IMR-90 (cell line): Measurements from ENCODE around the gene ARHGEF1. TPM values are rescaled to one million over a fixed set of nuclear protein-coding genes. Genes with fewer than 3 reads are reported as not detected.

Experiments
- ATAC-seq: fragments of 200-7000 bp; cut with Tn5 transposase; 2 replicates; pipeline ENCODE4 v1.9.1; 2020; ENCODE audit warnings: low read depth, mild to moderate bottlenecking, moderate library complexity
- BruUV-seq: library from RNA; stranded (reverse); fragments of 400-500 nt; replicated peaks from 2 replicates; lab custom pipeline; 2021; lab: Mats Ljungman, UMichigan
- CTCF ChIA-PET: fragments of 300-600 bp; formaldehyde crosslinking; extraction: SDS; loops from one replicate; lab custom pipeline; 2021; ENCODE audit warnings: antibody characterized with exemption; lab: Yijun Ruan, JAX
- POLR2A ChIA-PET: fragments of 300-600 bp; sonication (Branson Sonifier 250); formaldehyde crosslinking; loops from one replicate; lab custom pipeline; 2022; ENCODE audit warnings: antibody characterized with exemption; ENCODE audit not compliant: unreplicated experiment; lab: Charles Lee
- DNase-seq: peaks from one replicate; pipeline ENCODE4 v3.0.0; 2013
- H2AFZ ChIP-seq: replicated peaks from 2 replicates; pipeline ENCODE3; 2013; ENCODE audit warnings: low read length, mild to moderate bottlenecking; ENCODE audit not compliant: poor library complexity
- H2AK5ac ChIP-seq: 2 replicates; pipeline ENCODE4 v1.6.1; 2013; ENCODE audit warnings: low read depth, low read length, inconsistent platforms
- H2AK9ac ChIP-seq: replicated peaks from 2 replicates; pipeline ENCODE3; 2013; ENCODE audit warnings: mild to moderate bottlenecking, low read depth, low read length, moderate library complexity; ENCODE audit not compliant: poor library complexity
- H2BK120ac ChIP-seq: 2 replicates; pipeline ENCODE4 v1.6.1; 2013; ENCODE audit warnings: low read depth, low read length, inconsistent platforms
- H2BK15ac ChIP-seq: 3 replicates; pipeline ENCODE4 v1.6.1; 2013; ENCODE audit warnings: low read depth, low read length, inconsistent platforms
- H2BK20ac ChIP-seq: 2 replicates; pipeline ENCODE4 v1.6.1; 2013; ENCODE audit warnings: low read depth, mild to moderate bottlenecking, inconsistent platforms, low read length, moderate library complexity
- H2BK5ac ChIP-seq: 2 replicates; pipeline ENCODE4 v1.6.1; 2013; ENCODE audit warnings: mild to moderate bottlenecking, low read depth, low read length, inconsistent platforms; ENCODE audit not compliant: poor library complexity, severe bottlenecking
- H3K14ac ChIP-seq: replicated peaks from 2 replicates; pipeline ENCODE4 v1.6.1; 2013; ENCODE audit warnings: low read depth, low read length, inconsistent platforms
- H3K18ac ChIP-seq: 2 replicates; pipeline ENCODE4 v1.6.1; 2013; ENCODE audit warnings: low read depth, low read length, control low read depth
- H3K23ac ChIP-seq: 2 replicates; pipeline ENCODE4 v1.6.1; 2013; ENCODE audit warnings: low read depth, low read length, inconsistent platforms
- H3K27ac ChIP-seq: 2 replicates; pipeline ENCODE4 v1.5.1; 2013; ENCODE audit warnings: mild to moderate bottlenecking, control low read depth, low read length; ENCODE audit not compliant: insufficient read depth
- H3K27me3 ChIP-seq: 2 replicates; pipeline ENCODE4 v1.6.1; 2013; ENCODE audit warnings: low read length; ENCODE audit not compliant: control insufficient read depth, insufficient read depth
- H3K36me3 ChIP-seq: 2 replicates; pipeline ENCODE4 v1.6.1; 2013; ENCODE audit warnings: low read length, mixed read lengths; ENCODE audit not compliant: control insufficient read depth, insufficient read depth
- H3K4ac ChIP-seq: 2 replicates; pipeline ENCODE4 v1.6.1; 2013; ENCODE audit warnings: low read depth, low read length, inconsistent platforms
- H3K4me1 ChIP-seq: 2 replicates; pipeline ENCODE4 v1.6.1; 2013; ENCODE audit warnings: low read length, mixed read lengths; ENCODE audit not compliant: control insufficient read depth, insufficient read depth
- H3K4me2 ChIP-seq: 2 replicates; pipeline ENCODE4 v1.6.1; 2013; ENCODE audit warnings: low read depth, mild to moderate bottlenecking, control low read depth, low read length, moderate library complexity
- H3K4me3 ChIP-seq: 2 replicates; pipeline ENCODE4 v1.5.1; 2013; ENCODE audit warnings: low read depth, mild to moderate bottlenecking, control low read depth, low read length, moderate library complexity; ENCODE audit not compliant: insufficient read depth
- H3K56ac ChIP-seq: 2 replicates; pipeline ENCODE4 v1.6.1; 2013; ENCODE audit warnings: low read length, inconsistent platforms; ENCODE audit not compliant: insufficient read depth; ENCODE audit errors: extremely low read depth
- H3K79me1 ChIP-seq, 2 experiments: 2 replicates each; pipeline ENCODE4 v1.6.1; 2013; ENCODE audit warnings: low read length in 2 of 2, inconsistent platforms in 1 of 2, low read depth in 1 of 2
- H3K9ac ChIP-seq: 2 replicates; pipeline ENCODE4 v1.6.1; 2013; ENCODE audit warnings: low read depth, low read length, control low read depth
- H3K9me1 ChIP-seq: 2 replicates; pipeline ENCODE4 v1.6.1; 2013; ENCODE audit warnings: low read length, inconsistent platforms; ENCODE audit not compliant: insufficient read depth
- H3K9me3 ChIP-seq: 2 replicates; pipeline ENCODE4 v1.6.1; 2013; ENCODE audit warnings: low read length; ENCODE audit not compliant: control insufficient read depth, insufficient read depth
- H4K20me1 ChIP-seq: 2 replicates; pipeline ENCODE4 v1.6.1; 2013; ENCODE audit warnings: low read length, inconsistent platforms; ENCODE audit not compliant: insufficient read depth
- H4K5ac ChIP-seq: 2 replicates; pipeline ENCODE4 v1.6.1; 2013; ENCODE audit warnings: mild to moderate bottlenecking, low read depth, low read length, control low read depth
- H4K8ac ChIP-seq, 2 experiments: 2 replicates each; pipeline ENCODE4 v1.6.1; 2013; ENCODE audit warnings: low read depth in 2 of 2, low read length in 2 of 2, control low read depth in 1 of 2, inconsistent platforms in 1 of 2
- H4K91ac ChIP-seq: 2 replicates; pipeline ENCODE4 v1.6.1; 2013; ENCODE audit warnings: low read depth, low read length, inconsistent platforms; ENCODE audit not compliant: insufficient read depth
- BHLHE40 ChIP-seq: fragments of 150-350 bp; IDR thresholded peaks from 2 replicates; pipeline ENCODE4 v1.6.1; 2016; ENCODE audit warnings: mild to moderate bottlenecking, low read depth, low read length
- CEBPB ChIP-seq: IDR thresholded peaks from 2 replicates; pipeline ENCODE4 v1.6.1; 2012; ENCODE audit warnings: low read depth, low read length, improper control_type of control experiment
- CHD1 ChIP-seq: IDR thresholded peaks from 2 replicates; pipeline ENCODE4 v1.6.1; 2012; ENCODE audit warnings: low read depth, low read length, improper control_type of control experiment
- MAFK ChIP-seq: IDR thresholded peaks from 2 replicates; pipeline ENCODE4 v1.6.1; 2012; ENCODE audit warnings: low read depth, low read length, improper control_type of control experiment
- RAD21 ChIP-seq: IDR thresholded peaks from 2 replicates; pipeline ENCODE4 v1.6.1; 2012; ENCODE audit warnings: low read length, improper control_type of control experiment
- RCOR1 ChIP-seq: IDR thresholded peaks from 2 replicates; pipeline ENCODE4 v1.6.1; 2012; ENCODE audit warnings: mild to moderate bottlenecking, low read length, improper control_type of control experiment; ENCODE audit not compliant: insufficient replicate concordance
- RFX5 ChIP-seq: IDR thresholded peaks from 2 replicates; pipeline ENCODE4 v1.8.0; 2012; ENCODE audit warnings: low read depth, mild to moderate bottlenecking, low read length, moderate library complexity
- SMC3 ChIP-seq: fragments of 150-350 bp; IDR thresholded peaks from 2 replicates; pipeline ENCODE4 v1.6.1; 2016; ENCODE audit warnings: low read depth, mild to moderate bottlenecking, antibody characterized with exemption, low read length, moderate library complexity
- WGBS, 2 experiments: methylation state at CpG; one replicate each; pipeline versions ENCODE4 v1.1.5 to v1.1.7; 2013; ENCODE audit warnings: missing lambda C conversion rate in 2 of 2; ENCODE audit not compliant: insufficient read length in 1 of 2; ENCODE audit errors: extremely low coverage in 2 of 2; 5-methylcytosine and 5-hydroxymethylcytosine counted together
- dilution Hi-C: fragments of 300-500 bp; cut with HindIII; formaldehyde crosslinking; loops from one replicate; pipeline ENCODE4 v1.14.3; 2018; ENCODE audit warnings: low sequenced_read_pairs; ENCODE audit not compliant: unreplicated experiment
- in situ Hi-C: fragments of 300-500 bp; cut with MboI; formaldehyde crosslinking; loops from 3 replicates; pipeline ENCODE4 v1.14.3; 2019; ENCODE audit warnings: low sequenced_read_pairs, inconsistent platforms, mixed read lengths
- intact Hi-C: fragments of 100-400 bp; cut with micrococcal nuclease; formaldehyde crosslinking; loops from 2 replicates; pipeline ENCODE4 v1.10.0; 2022
- polyA plus RNA-seq, 3 experiments: library from polyadenylated mRNA; depleted of rRNA; stranded (reverse); fragments of >200 nt; gene quantifications; 2 replicates each; pipeline ENCODE4 v1.2.3, GENCODE V29; 2012; ENCODE audit warnings: low replicate concordance in 1 of 3
- total RNA-seq: library from RNA; depleted of rRNA; stranded (reverse); fragments of >200 nt; gene quantifications from 2 replicates; pipeline ENCODE4 v1.2.3, GENCODE V29; 2012
- TF ChIP-seq, protein P1 (sequence below): fragments of 150-350 bp; IDR thresholded peaks from 2 replicates; pipeline ENCODE4 v1.6.1; 2016; ENCODE audit warnings: low read depth, mild to moderate bottlenecking, low read length, moderate library complexity, borderline replicate concordance

ARHGEF1 gene
- total and polyA plus RNA-seq, 2 of the 4 experiments (the other 2 are of a cell fraction), result 11.5 to 47.1 TPM

DNA sequence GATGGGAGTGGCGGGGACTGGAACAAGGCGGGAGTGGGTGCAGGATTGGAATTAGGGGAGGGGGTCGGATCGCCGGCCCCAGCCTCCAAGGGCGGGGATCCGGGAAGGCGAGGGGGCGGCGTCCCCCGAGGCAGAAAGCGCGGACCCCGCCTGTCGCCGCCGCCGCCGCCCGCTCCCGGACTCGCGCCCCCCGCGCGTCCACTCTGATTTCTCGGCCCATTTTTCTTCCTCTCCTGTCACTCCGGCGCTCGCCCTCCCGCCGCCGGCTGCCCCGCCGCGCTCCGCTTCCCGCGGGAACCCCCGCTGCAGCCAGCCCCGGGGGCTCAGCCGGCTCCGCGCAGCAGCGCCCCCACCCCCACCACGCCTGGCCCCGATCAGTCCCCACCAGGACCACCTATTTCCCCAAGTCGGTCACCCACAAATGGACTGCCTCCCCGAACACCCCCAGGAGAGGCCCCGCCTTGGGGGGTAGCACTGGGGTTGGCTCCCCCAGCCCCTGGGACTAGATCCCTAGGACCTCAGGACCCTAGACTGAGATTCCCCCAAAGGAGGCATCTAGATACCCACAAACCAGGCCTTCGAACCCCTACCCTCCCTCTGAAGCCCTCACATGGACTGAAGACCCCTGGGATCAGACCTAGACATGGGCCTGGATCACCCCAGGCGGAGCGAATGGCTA, 57.9 kb downstream of the ARHGEF1 start:
- in situ Hi-C loops (no loop called here), dilution Hi-C loops (no loop called here), intact Hi-C loops (no loop called here)
- peaks cover 14% of the 10 kb centered on the region for H3K27me3 ChIP-seq
- peak overlapping the region; percentile 62 for H3K4me3 ChIP-seq
- H3K56ac ChIP-seq, result no peak overlapping the region
- H3K18ac ChIP-seq, result no peak overlapping the region; the same call in 1 of the 2 replicates
- peak overlapping the region; percentile 78 to 92; a peak in 3 of 4 replicates for H4K8ac ChIP-seq
- WGBS, 2 experiments, result 8% methylated on average over 30 of the region's 53 CpGs; no CpG with 5 or more reads in 1 of the 2 experiments
- H4K91ac ChIP-seq, result peak overlapping the region; percentile 44; the same call in 1 of the 2 replicates
- peak overlapping the region; percentile 93 for H2AFZ ChIP-seq
- H3K27ac ChIP-seq, result peak overlapping the region; percentile 43; the same call in 1 of the 2 replicates
- TF ChIP-seq BHLHE40 (no peak), RCOR1 (no peak), RAD21 (no peak), CEBPB (no peak), MAFK (no peak), RFX5 (no peak), SMC3 (no peak), CHD1 (no peak)
- TF ChIP-seq, protein P1, sequence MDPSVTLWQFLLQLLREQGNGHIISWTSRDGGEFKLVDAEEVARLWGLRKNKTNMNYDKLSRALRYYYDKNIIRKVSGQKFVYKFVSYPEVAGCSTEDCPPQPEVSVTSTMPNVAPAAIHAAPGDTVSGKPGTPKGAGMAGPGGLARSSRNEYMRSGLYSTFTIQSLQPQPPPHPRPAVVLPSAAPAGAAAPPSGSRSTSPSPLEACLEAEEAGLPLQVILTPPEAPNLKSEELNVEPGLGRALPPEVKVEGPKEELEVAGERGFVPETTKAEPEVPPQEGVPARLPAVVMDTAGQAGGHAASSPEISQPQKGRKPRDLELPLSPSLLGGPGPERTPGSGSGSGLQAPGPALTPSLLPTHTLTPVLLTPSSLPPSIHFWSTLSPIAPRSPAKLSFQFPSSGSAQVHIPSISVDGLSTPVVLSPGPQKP, result no peak
- peak overlapping the region; percentile 83 for H3K9ac ChIP-seq
- H2AK9ac ChIP-seq, result peak overlapping the region; percentile 67
- H2BK120ac ChIP-seq, result no peak overlapping the region
- ChIA-PET CTCF (interaction anchor here (1.4 kb wide), 1 partner anchor 11 kb away, joined by 5 read pairs; no protein-coding TSS in a partner anchor), POLR2A (no interaction called here)
- H2BK20ac ChIP-seq, result no peak overlapping the region
- peak overlapping the region; percentile 33 for H2AK5ac ChIP-seq
- no TSS peak for BruUV-seq
- no peaks in the 10 kb centered on the region for H3K36me3 ChIP-seq
- H4K5ac ChIP-seq, result peak overlapping the region; percentile 43; the same call in 1 of the 2 replicates
- no peak overlapping the region for H2BK5ac ChIP-seq
- no peaks in the 10 kb centered on the region for H3K9me3 ChIP-seq
- peak overlapping the region; percentile 77 for H3K4me2 ChIP-seq
- H3K23ac ChIP-seq, result 0 out of 2 replicates have a peak overlapping the region, but pooled peaks have one; percentile 16
- H4K20me1 ChIP-seq, result no peaks in the 10 kb centered on the region; the same call in 1 of the 2 replicates
- no peak for DNase-seq
- no peaks in the 10 kb centered on the region for H3K79me1 ChIP-seq
- no peak overlapping the region; the same call in 2 of the 3 replicates for H2BK15ac ChIP-seq
- peak overlapping the region; percentile 77 for H3K4ac ChIP-seq
- no peaks in the 10 kb centered on the region for H3K9me1 ChIP-seq
- no peak for ATAC-seq
- peaks cover 7% of the 10 kb centered on the region for H3K4me1 ChIP-seq
- H3K14ac ChIP-seq, result 0 out of 2 replicates have a peak overlapping the region, but pooled peaks have one; percentile 60
